HFF-Myc (cell line): ENCODE data around the gene INCA1.

Experiments
- DNase-seq: peaks from one replicate; pipeline ENCODE4 v3.0.0-alpha.2; 2011; ENCODE audit warnings: low read depth; ENCODE audit errors: extremely low read depth
- H3K4me3 ChIP-seq: replicated peaks from 2 replicates; pipeline ENCODE4 v1.5.1; 2011; ENCODE audit warnings: low read depth, mild to moderate bottlenecking, control low read depth, low read length
- CTCF ChIP-seq: IDR thresholded peaks from 2 replicates; pipeline ENCODE4 v1.5.1; 2012; ENCODE audit warnings: mild to moderate bottlenecking, low read depth, low read length, control low read depth; ENCODE audit errors: missing control alignments

The INCA1 gene

GRCh38 chr17:4982305-4982704, 15.0 kb downstream of the INCA1 start:
- no peak for DNase-seq
- H3K4me3 ChIP-seq: no peak overlapping the region
- no peak for TF ChIP-seq CTCF

- no peak for DNase-seq
- no peak overlapping the region for H3K4me3 ChIP-seq
- peak; percentile 64 for TF ChIP-seq CTCF
Measured at GRCh38 chr17:4980644-4981216, 16.6 kb downstream of the INCA1 start.

- TF ChIP-seq CTCF: no peak
- no peak for DNase-seq
- no peak overlapping the region for H3K4me3 ChIP-seq
Measured at GRCh38 chr17:4978726-4979125, 18.6 kb downstream of the INCA1 start.

DNA sequence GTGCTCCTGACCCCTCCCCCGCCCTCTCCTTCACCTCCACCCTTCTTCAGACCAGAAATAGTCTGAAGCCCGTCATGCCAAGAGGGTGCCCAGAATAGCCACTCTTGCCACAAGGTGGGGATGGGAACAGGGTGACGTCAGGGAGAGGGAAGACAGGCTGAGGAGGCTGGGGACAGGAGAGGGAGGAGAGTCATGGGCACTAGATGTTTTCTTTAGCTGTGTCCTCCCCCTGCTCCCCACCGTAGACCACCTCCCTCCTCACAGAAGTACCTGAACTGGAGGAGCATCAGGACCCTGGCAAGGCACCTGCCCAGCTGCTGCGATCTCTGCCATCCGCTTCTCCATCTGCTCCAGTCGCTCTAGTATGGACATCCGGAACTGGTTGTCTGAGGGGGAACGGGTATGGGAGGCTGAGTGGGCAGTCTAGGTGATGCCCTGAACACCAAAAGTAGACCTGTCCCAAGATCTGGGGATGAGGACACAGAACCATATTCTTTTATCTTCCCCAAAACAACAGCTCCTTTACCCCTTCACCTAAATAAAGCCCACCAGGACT, 23.1 kb downstream of the INCA1 start:
- no peak for TF ChIP-seq CTCF

GRCh38 chr17:4973256-4974114, 23.8 kb downstream of the INCA1 start:
- no peak overlapping the region for H3K4me3 ChIP-seq
- DNase-seq: no peak
- TF ChIP-seq CTCF: no peak

More for the DNA sequence above, 23.1 kb downstream of the INCA1 start:
- no peak overlapping the region for H3K4me3 ChIP-seq
- DNase-seq: no peak

- DNase-seq: no peak
- TF ChIP-seq CTCF: no peak
- H3K4me3 ChIP-seq: no peak overlapping the region
Measured at GRCh38 chr17:4972752-4973151, 24.6 kb downstream of the INCA1 start.
